Lung (tissue), 12 donors: ENCODE measurements around the gene ABHD14A. TPM values are rescaled to one million over a fixed set of nuclear protein-coding genes. Genes with fewer than 3 reads are reported as not detected.

Experiments
- ATAC-seq: fragments of 200-7000 bp; cut with Tn5 transposase; one replicate; pipeline ENCODE4 v1.9.1; 2020; ENCODE audit warnings: moderate number of reproducible peaks; ENCODE audit not compliant: insufficient read depth, low FRiP score
- DNase-seq, 3 donors: peaks; one replicate each; pipeline ENCODE4 v3.0.0-alpha.2; 2013 to 2017
- H3K27ac ChIP-seq, 2 donors: one replicate each; pipeline ENCODE4 v1.5.1; 2013; ENCODE audit warnings: mild to moderate bottlenecking in 2 of 2, moderate library complexity in 2 of 2, control low read depth in 1 of 2, inconsistent platforms in 1 of 2, low read depth in 1 of 2, low read length in 1 of 2
- H3K27me3 ChIP-seq, 3 donors: one replicate each; pipeline ENCODE4 v1.5.1; 2013; ENCODE audit warnings: low read length in 2 of 3; ENCODE audit not compliant: control insufficient read depth in 3 of 3, insufficient read depth in 3 of 3
- H3K36me3 ChIP-seq, 4 donors: one replicate each; pipeline ENCODE4 v1.5.1; 2013; ENCODE audit warnings: low read length in 4 of 4, mild to moderate bottlenecking in 1 of 4, moderate library complexity in 1 of 4; ENCODE audit not compliant: control insufficient read depth in 4 of 4, insufficient read depth in 4 of 4
- H3K4me1 ChIP-seq, 5 donors: one replicate each; pipeline ENCODE4 v1.5.1; 2013; ENCODE audit warnings: low read length in 5 of 5, mild to moderate bottlenecking in 2 of 5, moderate library complexity in 1 of 5; ENCODE audit not compliant: control insufficient read depth in 5 of 5, insufficient read depth in 5 of 5
- H3K4me3 ChIP-seq: one replicate; pipeline ENCODE4 v1.5.1; 2013; ENCODE audit warnings: mild to moderate bottlenecking, control low read depth, moderate library complexity
- H3K9ac ChIP-seq, 2 donors: one replicate each; pipeline ENCODE4 v1.5.1; 2013; ENCODE audit warnings: low read length in 2 of 2, control low read depth in 1 of 2; ENCODE audit not compliant: insufficient read depth in 1 of 2
- H3K9me3 ChIP-seq, 4 donors: one replicate each; pipeline ENCODE4 v1.5.1; 2013; ENCODE audit warnings: low read length in 3 of 4, mild to moderate bottlenecking in 1 of 4, moderate library complexity in 1 of 4; ENCODE audit not compliant: control insufficient read depth in 4 of 4, insufficient read depth in 3 of 4
- CTCF ChIP-seq: IDR thresholded peaks from 2 replicates; pipeline ENCODE4 v1.5.1; 2012; ENCODE audit warnings: mild to moderate bottlenecking; ENCODE audit errors: control extremely low read depth, extremely low read depth
- WGBS, 2 donors: extraction: QIAGEN DNeasy Blood & Tissue Kit; methylation state at CpG; one replicate each; pipeline ENCODE4 v1.1.7; 2013; 5-methylcytosine and 5-hydroxymethylcytosine counted together
- polyA plus RNA-seq, 2 donors: library from polyadenylated mRNA; stranded (reverse); fragments of 200-250 nt; gene quantifications; one replicate each; pipeline ENCODE4 v1.2.1, GENCODE V29; 2013
- total RNA-seq, 2 donors: library from RNA; depleted of rRNA in 1 of 2; stranded (reverse); fragments of >200 nt in 1 of 2; gene quantifications; one replicate each; pipeline ENCODE4 v1.2.1, GENCODE V29; 2014 to 2021
- donor health status: control.
- donor health status: control.
- donor health status: Bipolar disorder and iron deficiency.
- donor health status: healthy.
- donor health status: DM: yes; HTN: yes; CAD: no.

Gene ABHD14A
- total and polyA plus RNA-seq, 4 donors = 7.2 to 62.8 (median 21.8) TPM

- Histone ChIP-seq H3K9me3 (no peaks in the 10 kb centered on the region), H3K36me3 (peaks cover 17 to 54% (median 23%) of the 10 kb centered on the region in 4 donors)
- no peak for DNase-seq
These were observed 42.1 kb upstream of the ABHD14A start for GRCh38 chr3:51932471-51933370.

GRCh38 chr3:51933471-51934138 is 41.3 kb upstream of the ABHD14A start:
- DNase-seq (no peak), ATAC-seq (no peak)
- 94 to 98% methylated on average over 13 of the region's 13 CpGs for WGBS, 2 donors
- Histone ChIP-seq H3K27ac (no peak overlapping the region), H3K9ac (no peak overlapping the region), H3K27me3 (no peaks in the 10 kb centered on the region), H3K4me3 (no peak overlapping the region), H3K9me3 (no peaks in the 10 kb centered on the region), H3K4me1 (no peaks in the 10 kb centered on the region), H3K36me3 (peaks cover 17 to 58% (median 28%) of the 10 kb centered on the region in 4 donors)
- TF ChIP-seq CTCF = no peak

More at GRCh38 chr3:51932471-51933370, 42.1 kb upstream of the ABHD14A start:
- Histone ChIP-seq H3K4me3 (no peak overlapping the region), H3K9ac (no peak overlapping the region), H3K27ac (no peak overlapping the region), H3K4me1 (no peaks in the 10 kb centered on the region), H3K27me3 (no peaks in the 10 kb centered on the region)
- TF ChIP-seq CTCF = no peak
- whole genome bisulfite sequencing, 2 donors = 95% methylated on average over 15 of the region's 15 CpGs
- no peak for ATAC-seq

- no peaks in the 10 kb centered on the region for H3K27me3 ChIP-seq
- ATAC-seq (no peak), DNase-seq (no peak)
- H3K4me1 ChIP-seq = no peaks in the 10 kb centered on the region
- WGBS, 2 donors = 96 to 98% methylated on average over 11 of the region's 11 CpGs
- H3K9me3 ChIP-seq = no peaks in the 10 kb centered on the region
- no peak for TF ChIP-seq CTCF
- no peak overlapping the region for H3K4me3 ChIP-seq
- H3K36me3 ChIP-seq = peaks cover 17 to 62% (median 32%) of the 10 kb centered on the region in 4 donors
- no peak overlapping the region for H3K9ac ChIP-seq
- H3K27ac ChIP-seq = no peak overlapping the region
These were observed 40.6 kb upstream of the ABHD14A start for GRCh38 chr3:51934139-51934850.
